K562 (cell line): ENCODE data around the gene UBAC2. TPM values are rescaled to one million over a fixed set of nuclear protein-coding genes. Genes with fewer than 3 reads are reported as not detected.

Experiments used
- ATAC-seq: fragments of 200-7000 bp; cut with Tn5 transposase; 3 replicates; pipeline ENCODE4 v1.9.1; 2020; ENCODE audit warnings: moderate library complexity
- BruUV-seq: library from RNA; stranded (reverse); fragments of 400-500 nt; replicated peaks from 2 replicates; lab custom pipeline; 2021; lab: Mats Ljungman, UMichigan
- CTCF ChIA-PET: fragments of 300-600 bp; formaldehyde crosslinking; extraction: SDS; loops from one replicate; lab custom pipeline; 2021; ENCODE audit warnings: low intra/inter-chr PET ratio; lab: Yijun Ruan, JAX
- POLR2A ChIA-PET: fragments of 300-600, 350-650 bp; sonication (Branson Sonifier 250); formaldehyde crosslinking; extraction: SDS; loops from one replicate; lab custom pipeline; 2021; ENCODE audit warnings: antibody characterized with exemption, inconsistent platforms; lab: Yijun Ruan, JAX
- DNase-seq, 4 experiments: peaks; one replicate each; pipeline versions ENCODE4 v3.0.0 to v3.0.0-alpha.2; 2011 to 2018; ENCODE audit warnings: low spot score in 3 of 4, mixed read lengths in 3 of 4; ENCODE audit errors: extremely low read depth in 1 of 4
- FAIRE-seq: peaks from 2 replicates; lab custom pipeline; 2011; peaks lifted over from hg19 to GRCh38; lab: Jason Lieb, UNC
- H2AFZ ChIP-seq: 2 replicates; pipeline ENCODE4 v1.6.0; 2011; ENCODE audit warnings: low read depth, low read length, control low read depth, inconsistent platforms
- H3K27ac ChIP-seq: fragments of 200-600 bp; 3 replicates; pipeline ENCODE4 v1.8.0; 2011; ENCODE audit warnings: low read depth, mild to moderate bottlenecking, control low read depth, inconsistent platforms, low read length, moderate library complexity, mixed read lengths; ENCODE audit errors: extremely low read depth
- H3K27me3 ChIP-seq, 2 experiments: fragments of 300-600 bp in 1 of 2; 2 replicates in 1 of 2; 3 replicates in 1 of 2; pipeline versions ENCODE4 v1.6.0 to v1.8.0; 2011; ENCODE audit warnings: inconsistent platforms in 2 of 2, low read length in 2 of 2, mild to moderate bottlenecking in 1 of 2, mixed read lengths in 1 of 2, moderate library complexity in 1 of 2; ENCODE audit not compliant: control insufficient read depth in 2 of 2, insufficient read depth in 2 of 2
- H3K36me3 ChIP-seq: fragments of 300-600 bp; 3 replicates; pipeline ENCODE4 v1.8.0; 2011; ENCODE audit warnings: mild to moderate bottlenecking, low read length, inconsistent platforms; ENCODE audit not compliant: control insufficient read depth, insufficient read depth
- H3K4me1 ChIP-seq, 2 experiments: fragments of 200-600 bp in 1 of 2; replicated peaks in 1 of 2; 2 replicates in 1 of 2; 3 replicates in 1 of 2; pipeline versions ENCODE4 v1.5.1 to v1.8.0; 2011; ENCODE audit warnings: inconsistent platforms in 2 of 2, low read length in 2 of 2, mild to moderate bottlenecking in 1 of 2, mixed read lengths in 1 of 2, moderate library complexity in 1 of 2; ENCODE audit not compliant: control insufficient read depth in 2 of 2, insufficient read depth in 2 of 2
- H3K4me2 ChIP-seq: 2 replicates; pipeline ENCODE4 v1.6.1; 2011; ENCODE audit warnings: low read length, control low read depth, inconsistent platforms, mixed read lengths; ENCODE audit not compliant: insufficient read depth
- H3K4me3 ChIP-seq: fragments of 200-600 bp; sonication (generic), shearing (Covaris generic); 2 replicates; pipeline ENCODE4 v1.5.1; 2016; ENCODE audit warnings: control low read depth, inconsistent platforms
- H3K79me2 ChIP-seq: fragments of 200-600 bp; 3 replicates; pipeline ENCODE4 v1.8.0; 2011; ENCODE audit warnings: low read length, inconsistent platforms; ENCODE audit not compliant: control insufficient read depth, insufficient read depth
- H3K9ac ChIP-seq, 2 experiments: 2 replicates each; pipeline versions ENCODE4 v1.6.0 to v1.6.1; 2011; ENCODE audit warnings: low read depth in 2 of 2, low read length in 2 of 2, control low read depth in 1 of 2, inconsistent platforms in 1 of 2, mild to moderate bottlenecking in 1 of 2, mixed read lengths in 1 of 2; ENCODE audit not compliant: insufficient read depth in 1 of 2
- H3K9me1 ChIP-seq: one replicate; pipeline ENCODE4 v1.6.0; 2011; ENCODE audit warnings: inconsistent platforms, mild to moderate bottlenecking, low read length, moderate library complexity; ENCODE audit not compliant: control insufficient read depth, insufficient read depth
- H3K9me3 ChIP-seq: replicated peaks from 2 replicates; pipeline ENCODE4 v1.5.1; 2011; ENCODE audit warnings: low read depth, low read length, inconsistent platforms; ENCODE audit not compliant: control insufficient read depth, insufficient read depth
- H4K20me1 ChIP-seq: replicated peaks from 2 replicates; pipeline ENCODE4 v1.6.1; 2011; ENCODE audit warnings: low read length, inconsistent platforms, mixed read lengths; ENCODE audit not compliant: control insufficient read depth, insufficient read depth
- CEBPZ ChIP-seq: fragments of 150-350 bp; IDR thresholded peaks from 2 replicates; pipeline ENCODE4 v1.6.1; 2014; ENCODE audit warnings: low read depth, mild to moderate bottlenecking, low read length, borderline replicate concordance
- GTF2A2 ChIP-seq: IDR thresholded peaks from 2 replicates; pipeline ENCODE4 v1.6.1; 2016; ENCODE audit warnings: mild to moderate bottlenecking, missing genetic modification characterization, missing compliant biosample characterization
- NBN ChIP-seq: fragments of 450-650 bp; IDR thresholded peaks from 2 replicates; pipeline ENCODE4 v1.6.1; 2016; ENCODE audit warnings: low read depth, mild to moderate bottlenecking
- PCBP1 ChIP-seq: fragments of 200-400 bp; formaldehyde crosslinking; IDR thresholded peaks from 2 replicates; pipeline ENCODE4 v1.6.1; 2018; ENCODE audit warnings: mild to moderate bottlenecking, low read depth, low read length; ENCODE audit not compliant: poor library complexity, severe bottlenecking
- PCBP2 ChIP-seq: fragments of 200-400 bp; formaldehyde crosslinking; IDR thresholded peaks from 2 replicates; pipeline ENCODE4 v1.6.1; 2018; ENCODE audit warnings: low read length, low read depth, mild to moderate bottlenecking, moderate library complexity; ENCODE audit not compliant: poor library complexity, severe bottlenecking
- PML ChIP-seq: IDR thresholded peaks from 2 replicates; pipeline ENCODE4 v1.6.1; 2012; ENCODE audit warnings: low read length, inconsistent platforms
- POLR3A ChIP-seq: IDR thresholded peaks from 2 replicates; pipeline ENCODE4 v1.6.1; 2011; ENCODE audit warnings: borderline replicate concordance, mild to moderate bottlenecking, moderate library complexity; ENCODE audit not compliant: insufficient read length, insufficient read depth; ENCODE audit errors: extremely low read depth
- RCOR1 ChIP-seq, 2 experiments: IDR thresholded peaks; 2 replicates each; pipeline ENCODE4 v1.6.1; 2012; ENCODE audit warnings: low read depth in 2 of 2, low read length in 2 of 2, borderline replicate concordance in 1 of 2, improper control_type of control experiment in 1 of 2
- TAF1 ChIP-seq: IDR thresholded peaks from 2 replicates; pipeline ENCODE4 v1.6.1; 2011; ENCODE audit warnings: mild to moderate bottlenecking, low read length, moderate library complexity; ENCODE audit not compliant: insufficient read depth, control insufficient read depth, severe bottlenecking; ENCODE audit errors: extremely low read depth
- XRCC3 ChIP-seq: fragments of 450-650 bp; IDR thresholded peaks from 2 replicates; pipeline ENCODE4 v1.6.1; 2017; ENCODE audit warnings: mild to moderate bottlenecking, moderate library complexity
- ZBTB12 ChIP-seq: fragments of 250-450 bp; sonication (Bioruptor Pico); IDR thresholded peaks from 2 replicates; pipeline ENCODE4 v1.4.0; 2020
- ZFP36 ChIP-seq: fragments of 150-350 bp; IDR thresholded peaks from 2 replicates; pipeline ENCODE4 v1.6.1; 2018; ENCODE audit warnings: low read length, low read depth; ENCODE audit not compliant: partially characterized antibody
- ZFP91 ChIP-seq: sonication (generic); formaldehyde crosslinking; IDR thresholded peaks from 2 replicates; pipeline ENCODE4 v1.8.0; 2022; ENCODE audit warnings: mild to moderate bottlenecking, missing genetic modification reagents
- ZKSCAN8 ChIP-seq: fragments of 200-800 bp; sonication (Bioruptor generic); IDR thresholded peaks from 2 replicates; pipeline ENCODE4 v1.6.1; 2016; ENCODE audit warnings: missing genetic modification characterization, missing compliant biosample characterization
- ZNF766 ChIP-seq: fragments of 200-800 bp; sonication (Bioruptor generic); conservative IDR thresholded peaks from 2 replicates; pipeline ENCODE4 v1.6.1; 2016; ENCODE audit warnings: missing genetic modification characterization, missing compliant biosample characterization
- WGBS: fragments of 100-300 bp; shearing (Covaris generic); methylation state at CpG from one replicate; pipeline ENCODE4 v1.1.6; 2016; ENCODE audit warnings: low coverage, mixed read lengths; ENCODE audit not compliant: insufficient coverage; ENCODE audit errors: missing lambda C conversion rate; 5-methylcytosine and 5-hydroxymethylcytosine counted together
- in situ Hi-C: fragments of 300-500 bp; cut with MboI; formaldehyde crosslinking; loops from 4 replicates; pipeline ENCODE4 v1.15.0; 2018; ENCODE audit warnings: inconsistent platforms, mixed read lengths
- intact Hi-C: fragments of 100-400 bp; cut with micrococcal nuclease; formaldehyde crosslinking; loops from 2 replicates; pipeline ENCODE4 v1.14.2; 2022
- polyA plus RNA-seq, 8 experiments: library from polyadenylated mRNA; depleted of rRNA in 4 of 8; stranded (reverse) in 5 of 8; unstranded in 3 of 8; fragments of >200 nt; fragmentation: Nextera tagmentation in 2 of 8; fragmentation: Illumina TruSeq in 1 of 8; extraction: Ambion mirVana in 2 of 8; extraction: Trizol in 1 of 8; gene quantifications; 2 replicates each; pipeline versions ENCODE4 v1.2.1 to v1.2.3, GENCODE V29; 2011 to 2014; ENCODE audit warnings: inconsistent platforms in 1 of 8, missing spikeins in 1 of 8
- total RNA-seq, 7 experiments: library from RNA; depleted of rRNA in 6 of 7; stranded (reverse); fragments of >200 nt in 6 of 7; fragmentation: Illumina TruSeq in 2 of 7; extraction: Trizol in 2 of 7; gene quantifications; 2 replicates each; pipeline versions ENCODE4 v1.2.1 to v1.2.3, GENCODE V29; 2011 to 2021; ENCODE audit warnings: low replicate concordance in 1 of 7

UBAC2 gene
- total and polyA plus RNA-seq, 9 of the 15 experiments (the other 6 are each of a cell fraction or from before 2014, with no cell fraction given): 6.0 to 84.1 (median 32.3) TPM

- H3K27ac ChIP-seq: no peak overlapping the region
- intact Hi-C loops (no loop called here), in situ Hi-C loops (no loop called here)
- H3K79me2 ChIP-seq: peaks cover 93% of the 10 kb centered on the region
- ChIA-PET POLR2A (interaction anchor here (1.4 kb wide), 1 partner anchor 28 kb away, joined by 4 read pairs; no protein-coding TSS in a partner anchor), CTCF (no interaction called here)
- H4K20me1 ChIP-seq: peaks cover 17% of the 10 kb centered on the region
- H2AFZ ChIP-seq: no peak overlapping the region
- no peak for FAIRE-seq
- peaks cover 0 to 12% of the 10 kb centered on the region in 2 experiments; a peak in 3 of 5 replicates for H3K4me1 ChIP-seq
- no peaks in the 10 kb centered on the region for H3K27me3 ChIP-seq
- no peaks in the 10 kb centered on the region for H3K9me3 ChIP-seq
- DNase-seq: no peak
- H3K4me2 ChIP-seq: no peak overlapping the region
- H3K9ac ChIP-seq: no peak overlapping the region
- peaks cover 7% of the 10 kb centered on the region; the same call in 1 of the 3 replicates for H3K36me3 ChIP-seq
- ATAC-seq: no peak
- H3K9me1 ChIP-seq: no peaks in the 10 kb centered on the region
- H3K4me3 ChIP-seq: no peak overlapping the region
- WGBS: 90% methylated on average over 9 of the region's 15 CpGs
- BruUV-seq: no TSS peak
- no peak for TF ChIP-seq PCBP1
- TF ChIP-seq POLR3A: no peak
- TF ChIP-seq RCOR1 (IDR thresholded peaks at IDR 0.05; ENCODE audit: borderline replicate concordance in 1 of 2, low read depth in 2 of 2, low read length in 2 of 2): no peak
- no peak for TF ChIP-seq ZKSCAN8 (CRISPR knock-in tag)
- TF ChIP-seq CEBPZ: no peak
- no peak for TF ChIP-seq ZFP91 (CRISPR knock-in tag)
- TF ChIP-seq NBN: no peak
- TF ChIP-seq XRCC3: no peak
- no peak for TF ChIP-seq ZNF766
- no peak for TF ChIP-seq GTF2A2
- no peak for TF ChIP-seq PCBP2
- no peak for TF ChIP-seq ZFP36
- no peak for TF ChIP-seq PML
- no peak for TF ChIP-seq ZBTB12 (CRISPR knock-in tag)
- no peak for TF ChIP-seq TAF1
These were observed 27.4 kb downstream of the UBAC2 start for GRCh38 chr13:99227909-99228688.
